ENCODE data around the gene CENATAC.
A peak's percentile ranks its signal among the peaks of the same experiment; 100 is the strongest.
"Not testable (repeated sequence)": the region's sequence is repeated elsewhere in the genome, so short reads cannot be mapped to it uniquely, and the experiment has no call there.

The CENATAC gene

DNA sequence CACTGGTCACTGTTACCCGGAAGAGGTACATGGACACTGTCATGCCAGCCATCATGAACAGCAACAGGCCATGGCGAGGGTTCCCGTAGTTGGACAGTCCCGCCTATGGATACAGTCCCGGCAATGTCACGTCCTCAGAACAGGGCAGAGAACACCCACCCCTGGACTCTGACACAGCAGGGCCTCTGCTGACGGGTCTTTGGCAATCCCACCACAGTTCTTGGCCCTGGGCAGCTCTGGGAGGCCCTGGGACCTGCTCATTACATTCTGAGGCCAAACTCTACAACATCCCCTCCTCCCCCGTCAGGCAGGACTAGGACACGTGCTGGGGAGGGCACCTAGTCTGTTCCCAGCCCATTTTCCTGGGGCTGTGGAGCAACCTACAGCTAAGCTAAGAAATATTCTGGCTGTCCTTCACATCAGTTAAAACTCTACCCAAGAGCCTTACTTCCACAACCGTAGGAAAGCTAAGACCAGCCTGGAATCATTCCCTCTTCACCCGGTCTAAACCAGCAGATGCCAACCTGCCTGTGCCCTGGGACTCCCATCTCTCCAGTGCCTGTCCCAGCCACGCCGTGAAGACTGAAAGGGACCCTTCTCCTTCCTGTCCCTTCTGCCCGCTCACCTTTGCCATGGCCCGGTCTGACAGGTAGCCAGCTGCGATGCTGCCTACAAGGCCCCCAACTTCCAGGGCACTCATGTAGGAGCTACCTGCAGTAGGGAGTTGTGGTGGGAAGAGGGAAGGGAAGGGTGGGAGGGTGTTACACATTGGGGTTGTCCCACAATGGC, 28.2 kb downstream of the CENATAC start:
- Mint-ChIP-seq H3K36me3 (ENCODE audit: low read depth) (peaks cover 40% of the 10 kb centered on the region), H3K4me3 (no peak overlapping the region), H3K27me3 (ENCODE audit: low read depth) (no peaks in the 10 kb centered on the region), H3K27ac (no peak overlapping the region), H3K9me3 (no peaks in the 10 kb centered on the region), H3K4me1 (ENCODE audit: low read depth) (peaks cover 32% of the 10 kb centered on the region)
- DNase-seq (ENCODE audit: low spot score): no peak

DNA sequence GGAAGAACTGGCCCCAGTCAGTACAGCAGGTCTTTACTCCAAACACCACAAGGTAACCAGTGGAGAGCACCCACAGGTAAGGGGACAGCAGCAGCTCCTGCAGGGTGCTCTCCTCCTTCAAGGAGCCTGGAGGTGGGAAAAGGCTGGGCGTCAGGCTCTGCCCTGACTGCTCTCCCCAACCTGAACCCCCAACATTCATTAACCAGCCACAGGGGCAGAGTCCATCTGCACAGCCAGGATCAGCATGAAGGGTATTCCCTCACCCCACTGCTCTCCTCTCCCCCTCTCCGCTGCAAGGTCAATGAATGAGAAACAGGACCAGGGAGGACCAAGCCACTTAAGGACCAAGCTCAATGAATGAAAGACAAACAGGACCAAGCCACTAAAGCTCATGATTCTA, 29.0 kb downstream of the CENATAC start:
- peaks cover 28% of the 10 kb centered on the region for H3K4me1 Mint-ChIP-seq (ENCODE audit: low read depth)
- no peak overlapping the region for H3K4me3 Mint-ChIP-seq
- peaks cover 32% of the 10 kb centered on the region for H3K36me3 Mint-ChIP-seq (ENCODE audit: low read depth)
- no peaks in the 10 kb centered on the region for H3K27me3 Mint-ChIP-seq (ENCODE audit: low read depth)
- H3K27ac Mint-ChIP-seq: no peak overlapping the region
- no peak for DNase-seq (ENCODE audit: low spot score)
- no peaks in the 10 kb centered on the region for H3K9me3 Mint-ChIP-seq

GRCh38 chr11:119027561-119028345, 29.8 kb downstream of the CENATAC start:
- no peak overlapping the region for H3K4me3 Mint-ChIP-seq
- no peaks in the 10 kb centered on the region for H3K27me3 Mint-ChIP-seq (ENCODE audit: low read depth)
- no peak for DNase-seq (ENCODE audit: low spot score)
- no peak overlapping the region for H3K27ac Mint-ChIP-seq
- no peaks in the 10 kb centered on the region for H3K9me3 Mint-ChIP-seq
- peaks cover 30% of the 10 kb centered on the region for H3K36me3 Mint-ChIP-seq (ENCODE audit: low read depth)
- H3K4me1 Mint-ChIP-seq (ENCODE audit: low read depth): peaks cover 28% of the 10 kb centered on the region

- no peak overlapping the region for H3K27ac Mint-ChIP-seq
- H3K4me3 Mint-ChIP-seq: no peak overlapping the region
- H3K27me3 Mint-ChIP-seq (ENCODE audit: low read depth): no peaks in the 10 kb centered on the region
- no peaks in the 10 kb centered on the region for H3K9me3 Mint-ChIP-seq
- peaks cover 26% of the 10 kb centered on the region for H3K36me3 Mint-ChIP-seq (ENCODE audit: low read depth)
- DNase-seq (ENCODE audit: low spot score): no peak
- H3K4me1 Mint-ChIP-seq (ENCODE audit: low read depth): peaks cover 24% of the 10 kb centered on the region
Observed at GRCh38 chr11:119028346-119029068, 30.6 kb downstream of the CENATAC start.

DNA sequence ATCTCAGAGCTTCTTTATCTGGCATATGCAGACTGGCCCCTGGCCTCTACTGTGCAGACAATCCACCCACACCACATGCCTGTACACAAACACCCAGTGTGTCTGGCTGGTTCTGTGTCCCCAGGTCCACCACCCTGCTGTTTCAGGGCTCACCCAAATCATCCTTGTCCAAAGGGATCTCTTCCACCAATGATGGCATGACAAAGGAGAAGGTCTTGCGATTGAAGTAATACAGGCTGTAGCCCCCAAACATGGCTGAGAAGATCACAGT, 31.1 kb downstream of the CENATAC start:
- H3K36me3 Mint-ChIP-seq (ENCODE audit: low read depth): peaks cover 21% of the 10 kb centered on the region
- no peaks in the 10 kb centered on the region for H3K9me3 Mint-ChIP-seq
- no peak overlapping the region for H3K27ac Mint-ChIP-seq
- H3K4me3 Mint-ChIP-seq: peak overlapping the region; percentile 83
- no peaks in the 10 kb centered on the region for H3K27me3 Mint-ChIP-seq (ENCODE audit: low read depth)
- no peak for DNase-seq (ENCODE audit: low spot score)
- peaks cover 22% of the 10 kb centered on the region for H3K4me1 Mint-ChIP-seq (ENCODE audit: low read depth)

DNA sequence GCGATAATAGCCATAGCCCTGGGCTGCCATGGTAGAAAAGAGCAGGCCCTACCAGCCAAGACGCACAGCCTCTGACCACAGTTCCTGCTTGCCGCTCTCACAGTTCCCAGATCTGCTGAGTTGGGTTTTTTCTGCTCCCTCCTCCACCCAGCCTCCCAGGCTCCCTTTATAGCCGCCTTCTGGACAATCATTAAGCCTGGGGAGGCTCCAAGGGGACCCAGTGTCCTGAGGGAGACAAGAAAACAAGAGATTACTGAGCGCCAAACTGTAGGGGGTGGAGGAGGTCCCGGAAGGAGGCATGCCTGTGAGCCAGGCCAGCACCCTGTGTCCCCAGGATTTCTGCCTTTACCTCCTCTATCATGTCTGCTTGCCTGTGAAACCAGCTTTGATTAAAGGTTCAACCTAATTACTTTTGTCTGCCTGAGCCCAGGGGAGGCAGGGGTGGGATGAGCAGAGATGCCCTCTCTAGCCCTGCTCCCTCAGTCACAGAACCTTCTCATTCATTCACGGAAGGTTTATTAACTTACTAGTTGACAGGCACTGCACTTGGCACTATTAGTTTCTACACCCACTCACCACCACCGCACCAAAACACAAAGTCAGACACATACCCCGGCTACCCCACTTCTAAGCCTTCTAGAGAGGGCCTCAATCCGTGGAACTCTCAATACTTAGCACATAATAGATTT, 31.5 kb downstream of the CENATAC start:
- Mint-ChIP-seq H3K27ac (peak overlapping the region; percentile 81), H3K4me3 (peak overlapping the region; percentile 83), H3K36me3 (ENCODE audit: low read depth) (peaks cover 16% of the 10 kb centered on the region), H3K9me3 (no peaks in the 10 kb centered on the region), H3K27me3 (ENCODE audit: low read depth) (no peaks in the 10 kb centered on the region), H3K4me1 (ENCODE audit: low read depth) (peaks cover 19% of the 10 kb centered on the region)
- DNase-seq (ENCODE audit: low spot score): peak; percentile 16

DNA sequence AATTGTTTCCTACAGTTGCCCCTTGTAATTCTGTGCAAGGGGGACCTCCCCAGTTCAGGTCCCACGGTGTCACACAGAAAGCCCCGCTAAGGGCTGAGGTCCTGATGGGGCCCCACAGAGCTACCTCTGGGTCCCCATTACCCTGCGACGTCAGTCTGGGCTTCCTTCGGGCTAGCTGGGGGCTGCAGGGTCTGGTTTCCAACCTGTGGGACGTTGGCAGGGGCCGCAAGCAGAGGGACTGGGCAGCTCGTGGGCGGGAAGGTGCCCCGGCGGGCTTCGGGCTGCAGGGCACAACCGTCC, 32.0 kb downstream of the CENATAC start:
- H3K9me3 Mint-ChIP-seq: no peaks in the 10 kb centered on the region
- peak overlapping the region; percentile 81 for H3K27ac Mint-ChIP-seq
- no peak for DNase-seq (ENCODE audit: low spot score)
- H3K36me3 Mint-ChIP-seq (ENCODE audit: low read depth): peaks cover 13% of the 10 kb centered on the region
- H3K4me1 Mint-ChIP-seq (ENCODE audit: low read depth): peaks cover 18% of the 10 kb centered on the region
- no peaks in the 10 kb centered on the region for H3K27me3 Mint-ChIP-seq (ENCODE audit: low read depth)
- peak overlapping the region; percentile 83 for H3K4me3 Mint-ChIP-seq

DNA sequence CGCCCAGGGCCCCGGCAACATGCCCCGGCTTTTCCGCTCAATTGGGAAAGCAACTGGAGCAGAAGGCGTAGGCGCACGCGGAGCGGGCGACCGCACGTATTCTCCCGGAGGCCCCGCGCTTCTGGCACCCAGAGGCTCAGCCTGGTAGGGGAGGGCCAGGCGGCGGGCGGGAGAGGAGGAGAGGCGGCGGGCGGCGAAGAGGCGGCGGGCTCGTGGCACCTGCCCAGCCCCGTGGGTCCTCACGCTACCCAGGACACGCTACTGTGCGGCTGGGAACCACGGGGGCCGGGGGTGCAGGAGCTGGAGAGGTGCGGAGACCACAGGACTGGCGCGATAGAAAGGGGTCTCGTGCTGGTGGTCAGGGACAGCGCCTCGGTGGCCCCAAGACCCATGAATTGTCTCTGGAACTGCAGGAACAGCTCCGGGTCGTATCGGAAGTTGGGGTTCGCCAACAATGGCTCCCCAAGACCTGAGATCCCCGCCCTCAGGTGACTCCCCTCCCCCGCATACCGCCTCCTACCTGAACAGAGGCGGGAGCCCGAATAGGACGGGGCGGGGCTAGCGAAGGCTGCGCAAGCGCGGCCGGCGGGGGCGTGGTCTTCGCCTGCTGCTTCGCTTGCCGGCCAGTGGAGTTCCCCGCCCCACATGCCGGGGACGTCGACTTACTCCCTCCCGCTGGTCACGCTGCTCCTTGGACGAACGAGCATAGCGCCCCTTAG, 32.5 kb downstream of the CENATAC start, which contains the start of gene SLC37A4:
TSS of gene SLC37A4 (minus strand) at position 549 of the 719 bp plus-strand sequence.
- Mint-ChIP-seq H3K27ac (peak within 1 kb of the TSS; percentile 81), H3K27me3 (ENCODE audit: low read depth) (no peaks in the 10 kb centered on the region), H3K9me3 (no peaks in the 10 kb centered on the region), H3K4me1 (ENCODE audit: low read depth) (peaks cover 18% of the 10 kb centered on the region), H3K36me3 (ENCODE audit: low read depth) (peaks cover 9% of the 10 kb centered on the region), H3K4me3 (peak within 1 kb of the TSS; percentile 83)
- DNase-seq (ENCODE audit: low spot score): peak; percentile 99

DNA sequence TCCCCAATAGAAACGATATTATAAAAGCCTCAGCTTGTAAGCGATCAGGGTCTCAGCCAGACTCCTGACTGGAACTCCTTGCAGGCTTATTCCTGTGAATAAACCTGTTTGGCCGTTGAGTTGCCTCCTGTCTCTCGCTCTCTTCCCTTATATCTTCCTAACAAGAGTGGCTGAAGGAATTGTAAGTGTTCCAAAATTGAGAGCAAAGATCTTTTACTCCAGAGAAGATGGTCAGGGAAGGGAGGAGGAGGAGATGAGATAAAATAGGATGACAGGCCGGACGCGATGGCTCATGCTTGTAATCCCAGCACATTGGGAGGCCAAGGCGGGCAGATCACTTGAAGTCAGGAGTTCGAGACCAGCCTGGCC, 34.0 kb downstream of the CENATAC start:
- Mint-ChIP-seq H3K4me3 (peak overlapping the region; percentile 56), H3K27me3 (ENCODE audit: low read depth) (no peaks in the 10 kb centered on the region), H3K4me1 (ENCODE audit: low read depth) (peaks cover 18% of the 10 kb centered on the region), H3K27ac (no peak overlapping the region), H3K9me3 (no peaks in the 10 kb centered on the region), H3K36me3 (ENCODE audit: low read depth) (peaks cover 8% of the 10 kb centered on the region)
- DNase-seq (ENCODE audit: low spot score): no peak

DNA sequence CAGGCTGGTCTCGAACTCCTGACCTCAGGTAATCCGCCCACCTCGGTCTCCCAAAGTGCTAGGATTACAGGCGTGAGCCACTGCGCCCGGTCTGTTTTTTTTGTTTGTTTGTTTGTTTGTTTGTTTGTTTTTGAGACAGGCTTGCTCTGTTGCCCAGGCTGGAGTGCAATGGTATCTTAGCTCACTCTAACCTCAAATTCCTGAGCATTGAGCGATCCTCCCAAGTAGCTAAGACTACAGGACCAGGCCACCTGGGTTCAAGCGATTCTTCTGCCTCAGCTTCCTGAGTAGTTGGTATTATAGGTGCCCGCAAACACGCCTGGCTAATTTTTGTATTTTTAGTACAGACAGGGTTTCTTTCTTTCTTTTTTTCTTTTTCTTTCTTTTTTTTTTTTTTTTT, 35.5 kb downstream of the CENATAC start:
- H3K27ac Mint-ChIP-seq; H3K36me3 Mint-ChIP-seq (ENCODE audit: low read depth); H3K4me3 Mint-ChIP-seq; DNase-seq (ENCODE audit: low spot score); H3K27me3 Mint-ChIP-seq (ENCODE audit: low read depth); H3K9me3 Mint-ChIP-seq: not testable (repeated sequence)
- peaks cover 15% of the 10 kb centered on the region for H3K4me1 Mint-ChIP-seq (ENCODE audit: low read depth)

GRCh38 chr11:119034813-119035212, 36.9 kb downstream of the CENATAC start:
- Mint-ChIP-seq H3K36me3 (ENCODE audit: low read depth) (no peaks in the 10 kb centered on the region), H3K27me3 (ENCODE audit: low read depth) (no peaks in the 10 kb centered on the region), H3K4me1 (ENCODE audit: low read depth) (peaks cover 4% of the 10 kb centered on the region), H3K4me3 (no peak overlapping the region), H3K9me3 (no peaks in the 10 kb centered on the region), H3K27ac (no peak overlapping the region)
- DNase-seq (ENCODE audit: low spot score): no peak

DNA sequence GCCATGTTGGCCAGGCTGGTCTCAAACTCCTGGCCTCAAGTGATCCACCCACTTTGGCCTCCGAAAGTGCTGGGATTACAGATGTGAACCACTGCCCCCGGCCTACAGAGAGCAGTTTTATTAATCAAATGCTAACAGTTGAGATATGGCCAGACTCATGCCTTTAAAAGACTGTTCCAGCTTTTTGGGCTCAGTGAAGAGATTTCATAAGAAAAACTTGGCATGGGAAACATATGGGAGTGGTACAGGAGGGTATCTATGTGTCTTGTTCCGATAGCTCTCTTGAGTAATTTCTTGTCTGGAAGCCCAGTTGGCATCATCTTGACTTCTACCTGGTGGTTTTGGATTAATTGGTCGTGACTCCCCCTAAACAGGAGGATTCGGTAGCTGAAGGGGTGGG, 40.9 kb downstream of the CENATAC start:
- H3K4me1 Mint-ChIP-seq (ENCODE audit: low read depth): peaks cover 2% of the 10 kb centered on the region
- no peaks in the 10 kb centered on the region for H3K27me3 Mint-ChIP-seq (ENCODE audit: low read depth)
- no peak for DNase-seq (ENCODE audit: low spot score)
- H3K27ac Mint-ChIP-seq: no peak overlapping the region
- no peaks in the 10 kb centered on the region for H3K9me3 Mint-ChIP-seq
- no peak overlapping the region for H3K4me3 Mint-ChIP-seq
- no peaks in the 10 kb centered on the region for H3K36me3 Mint-ChIP-seq (ENCODE audit: low read depth)

- not testable (repeated sequence) for H3K36me3 Mint-ChIP-seq (ENCODE audit: low read depth); H3K27ac Mint-ChIP-seq
Observed at GRCh38 chr11:119039471-119039870, 41.5 kb downstream of the CENATAC start.

More at GRCh38 chr11:119039471-119039870, 41.5 kb downstream of the CENATAC start:
- not testable (repeated sequence) for DNase-seq (ENCODE audit: low spot score); H3K4me1 Mint-ChIP-seq (ENCODE audit: low read depth); H3K27me3 Mint-ChIP-seq (ENCODE audit: low read depth); H3K4me3 Mint-ChIP-seq; H3K9me3 Mint-ChIP-seq

Measured in T-helper 2 cell treated with Interferon-gamma antibody and Interleukin-4, amounts not matched to agents 5 μg/mL and 100 μg/mL, for 36 hours (primary cell).